PC-9 (cell line): ENCODE data around the gene AGO1. TPM values are rescaled to one million over a fixed set of nuclear protein-coding genes. Genes with fewer than 3 reads are reported as not detected.
A peak's percentile ranks its signal among the peaks of the same experiment; 100 is the strongest.

Experiments used
- BruUV-seq: library from RNA; stranded (reverse); fragments of 400-500 nt; replicated peaks from 2 replicates; lab custom pipeline; 2021; lab: Mats Ljungman, UMichigan
- CTCF ChIA-PET: fragments of 300-600 bp; sonication (Branson Sonifier 250); formaldehyde crosslinking; loops from one replicate; lab custom pipeline; 2022; ENCODE audit warnings: antibody characterized with exemption; lab: Charles Lee
- POLR2A ChIA-PET: fragments of 300-600 bp; sonication (Branson Sonifier 250); formaldehyde crosslinking; loops from one replicate; lab custom pipeline; 2022; ENCODE audit warnings: antibody characterized with exemption; ENCODE audit not compliant: unreplicated experiment; lab: Charles Lee
- DNase-seq, 2 experiments: peaks; one replicate each; pipeline versions ENCODE4 v3.0.0 to v3.0.0-alpha.2; 2015 to 2022; ENCODE audit warnings: mixed read lengths in 1 of 2
- H2AFZ ChIP-seq: fragments of 200-600 bp; sonication (generic); 2 replicates; pipeline ENCODE4 v1.8.1; 2017; ENCODE audit warnings: antibody characterized with exemption
- H3F3A ChIP-seq: fragments of 200-600 bp; sonication (generic); 2 replicates; pipeline ENCODE4 v1.8.1; 2017; ENCODE audit warnings: antibody characterized with exemption, mild to moderate bottlenecking, low read depth; ENCODE audit not compliant: insufficient read depth
- H3K27ac ChIP-seq: fragments of 200-600 bp; sonication (generic); 2 replicates; pipeline ENCODE4 v1.6.1; 2016; ENCODE audit warnings: mixed run types
- H3K27me3 ChIP-seq: fragments of 200-600 bp; sonication (generic); 2 replicates; pipeline ENCODE4 v1.6.1; 2016; ENCODE audit warnings: low read depth, mixed run types; ENCODE audit not compliant: insufficient read depth
- H3K36me3 ChIP-seq: fragments of 200-600 bp; sonication (generic); 2 replicates; pipeline ENCODE4 v1.6.1; 2016; ENCODE audit warnings: low read depth, mixed run types
- H3K4me1 ChIP-seq: fragments of 200-600 bp; sonication (generic); replicated peaks from 2 replicates; pipeline ENCODE4 v1.6.1; 2016; ENCODE audit warnings: mixed run types; ENCODE audit not compliant: insufficient read depth
- H3K4me2 ChIP-seq: fragments of 200-600 bp; sonication (generic); 2 replicates; pipeline ENCODE4 v1.6.1; 2017; ENCODE audit warnings: mixed run types
- H3K4me3 ChIP-seq: fragments of 200-600 bp; sonication (generic); 2 replicates; pipeline ENCODE4 v1.6.1; 2016; ENCODE audit warnings: mixed run types
- H3K79me2 ChIP-seq: fragments of 200-600 bp; sonication (generic); 2 replicates; pipeline ENCODE4 v1.6.1; 2017; ENCODE audit warnings: low read depth, mixed run types
- H3K9me2 ChIP-seq: fragments of 200-600 bp; sonication (generic); 2 replicates; pipeline ENCODE4 v1.8.1; 2017; ENCODE audit warnings: mild to moderate bottlenecking; ENCODE audit not compliant: insufficient read depth
- H3K9me3 ChIP-seq: fragments of 200-600 bp; sonication (generic); 2 replicates; pipeline ENCODE4 v1.8.1; 2016; ENCODE audit warnings: low read depth; ENCODE audit not compliant: insufficient read depth
- H4K20me1 ChIP-seq: fragments of 200-600 bp; sonication (generic); 2 replicates; pipeline ENCODE4 v1.8.1; 2017; ENCODE audit not compliant: insufficient read depth
- CTCF ChIP-seq: fragments of 200-600 bp; sonication (generic); conservative IDR thresholded peaks from 2 replicates; pipeline ENCODE4 v1.6.1; 2017; ENCODE audit warnings: mixed run types, antibody characterized with exemption, mild to moderate bottlenecking, moderate library complexity
- EZH2 ChIP-seq: fragments of 200-600 bp; sonication (generic); IDR thresholded peaks from 2 replicates; pipeline ENCODE4 v1.8.0; 2017; ENCODE audit warnings: antibody characterized with exemption, low read depth
- intact Hi-C: fragments of 100-400 bp; cut with micrococcal nuclease; formaldehyde crosslinking; loops from one replicate; pipeline ENCODE4 v1.10.0; 2022; ENCODE audit not compliant: unreplicated experiment
- total RNA-seq: library from RNA; stranded (reverse); gene quantifications from 2 replicates; pipeline ENCODE4 v1.2.3, GENCODE V29; 2021

AGO1 gene
- total RNA-seq, 1 experiment from 2014 or later, result 66.0 TPM

- Histone ChIP-seq H3K4me2 (no peak overlapping the region), H3K9me2 (no peaks in the 10 kb centered on the region), H3K4me3 (no peak overlapping the region), H3F3A (no peaks in the 10 kb centered on the region), H2AFZ (no peak overlapping the region), H3K4me1 (no peaks in the 10 kb centered on the region), H3K9me3 (no peaks in the 10 kb centered on the region), H3K79me2 (no peaks in the 10 kb centered on the region), H3K27ac (no peak overlapping the region), H3K27me3 (no peaks in the 10 kb centered on the region), H3K36me3 (no peaks in the 10 kb centered on the region), H4K20me1 (no peaks in the 10 kb centered on the region)
- ChIA-PET POLR2A (interaction anchor here (0.6 to 0.9 kb wide), 2 partner anchors 239 to 442 kb away, joined by 4 to 5 read pairs; no protein-coding TSS in a partner anchor), CTCF (interaction anchor here (0.6 kb wide), 1 partner anchor 25 kb away, joined by 4 read pairs; the partner anchor contains the start of gene AGO1)
- no TSS peak for BruUV-seq
- intact Hi-C loops, result loop anchor here (10.0 kb wide), 1 partner anchor 327 kb away; no protein-coding TSS in a partner anchor
- TF ChIP-seq EZH2 (no peak), CTCF (peak; percentile 48; the same call in 1 of the 2 replicates)
- DNase-seq, result no peak
Measured at GRCh38 chr1:35857830-35858229, 25.2 kb upstream of the AGO1 start.

- Histone ChIP-seq H3K9me2 (no peaks in the 10 kb centered on the region), H3K79me2 (no peaks in the 10 kb centered on the region), H4K20me1 (no peaks in the 10 kb centered on the region), H3K36me3 (no peaks in the 10 kb centered on the region), H3F3A (no peaks in the 10 kb centered on the region; the same call in 1 of the 2 replicates), H3K27me3 (no peaks in the 10 kb centered on the region), H2AFZ (no peak overlapping the region), H3K4me3 (no peak overlapping the region), H3K4me1 (no peaks in the 10 kb centered on the region), H3K27ac (no peak overlapping the region), H3K4me2 (no peak overlapping the region), H3K9me3 (no peaks in the 10 kb centered on the region)
- intact Hi-C loops, result no loop called here
- TF ChIP-seq CTCF (no peak), EZH2 (no peak)
- DNase-seq, result no peak
- POLR2A ChIA-PET, result no interaction called here
- BruUV-seq, result no TSS peak
- CTCF ChIA-PET, result no interaction called here
Measured at GRCh38 chr1:35860696-35861095, 22.3 kb upstream of the AGO1 start.

GRCh38 chr1:35863136-35863535, 19.9 kb upstream of the AGO1 start:
- Histone ChIP-seq H2AFZ (no peak overlapping the region), H3K9me3 (no peaks in the 10 kb centered on the region), H3K27ac (no peak overlapping the region), H3K27me3 (no peaks in the 10 kb centered on the region), H3K79me2 (no peaks in the 10 kb centered on the region), H3F3A (no peaks in the 10 kb centered on the region; the same call in 1 of the 2 replicates), H3K9me2 (no peaks in the 10 kb centered on the region), H4K20me1 (no peaks in the 10 kb centered on the region), H3K4me1 (no peaks in the 10 kb centered on the region), H3K4me2 (no peak overlapping the region), H3K4me3 (no peak overlapping the region), H3K36me3 (no peaks in the 10 kb centered on the region)
- TF ChIP-seq CTCF (no peak), EZH2 (no peak)
- POLR2A ChIA-PET, result interaction anchor here (0.6 kb wide), 1 partner anchor 20 kb away, joined by 5 read pairs; the partner anchor contains the start of gene AGO1
- no TSS peak for BruUV-seq
- intact Hi-C loops, result no loop called here
- DNase-seq, result no peak
- CTCF ChIA-PET, result no interaction called here
